ENCODE results near the gene PTRHD1.

DNA sequence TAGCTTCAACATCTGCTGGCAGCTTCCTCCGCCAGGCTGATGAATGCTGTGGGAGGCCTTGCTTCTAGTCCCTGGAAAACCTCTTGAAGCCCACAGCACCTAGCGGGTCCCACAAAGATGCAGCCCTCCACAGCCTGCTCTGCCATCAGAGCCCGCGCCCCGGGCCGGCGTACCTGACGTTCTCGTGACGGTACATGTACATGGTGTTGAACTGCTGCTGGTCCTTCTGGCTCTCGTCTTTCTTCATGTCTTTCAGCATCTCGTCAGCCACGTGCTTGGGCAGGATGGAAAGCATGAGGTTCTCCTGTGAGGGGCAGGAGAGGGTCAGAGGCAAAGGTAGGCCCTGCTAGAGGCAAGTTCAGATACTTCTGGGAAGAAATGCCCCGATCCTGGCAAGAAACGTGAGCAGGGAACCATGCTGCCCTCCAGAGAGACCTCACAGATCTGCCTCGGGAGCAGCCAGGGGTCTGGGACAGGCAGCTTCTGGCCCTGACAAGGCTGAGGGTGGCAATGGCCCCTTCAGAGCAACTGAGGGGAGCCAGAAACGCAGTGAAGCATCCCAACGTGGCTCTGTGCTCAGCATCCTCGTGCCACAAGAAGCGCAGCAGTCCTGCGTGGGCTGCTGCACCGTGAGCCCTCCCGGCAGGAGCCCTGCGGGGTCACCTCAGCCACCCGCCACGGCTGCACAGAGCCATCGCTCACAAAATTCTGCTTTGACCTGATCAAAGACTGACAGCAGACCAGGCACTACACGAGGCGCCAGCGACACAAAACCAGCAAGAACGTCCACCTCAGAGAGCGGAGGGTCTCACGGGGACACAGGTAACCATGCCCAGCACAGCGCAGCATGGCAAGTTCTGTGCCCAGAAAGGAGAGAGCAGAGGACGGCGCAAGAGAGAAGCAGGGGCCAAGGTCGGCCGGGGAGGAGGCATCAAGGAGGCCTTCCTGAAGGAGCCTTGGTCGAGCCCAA is 49.2 kb upstream of the PTRHD1 start:
- TF ChIP-seq, protein P1, sequence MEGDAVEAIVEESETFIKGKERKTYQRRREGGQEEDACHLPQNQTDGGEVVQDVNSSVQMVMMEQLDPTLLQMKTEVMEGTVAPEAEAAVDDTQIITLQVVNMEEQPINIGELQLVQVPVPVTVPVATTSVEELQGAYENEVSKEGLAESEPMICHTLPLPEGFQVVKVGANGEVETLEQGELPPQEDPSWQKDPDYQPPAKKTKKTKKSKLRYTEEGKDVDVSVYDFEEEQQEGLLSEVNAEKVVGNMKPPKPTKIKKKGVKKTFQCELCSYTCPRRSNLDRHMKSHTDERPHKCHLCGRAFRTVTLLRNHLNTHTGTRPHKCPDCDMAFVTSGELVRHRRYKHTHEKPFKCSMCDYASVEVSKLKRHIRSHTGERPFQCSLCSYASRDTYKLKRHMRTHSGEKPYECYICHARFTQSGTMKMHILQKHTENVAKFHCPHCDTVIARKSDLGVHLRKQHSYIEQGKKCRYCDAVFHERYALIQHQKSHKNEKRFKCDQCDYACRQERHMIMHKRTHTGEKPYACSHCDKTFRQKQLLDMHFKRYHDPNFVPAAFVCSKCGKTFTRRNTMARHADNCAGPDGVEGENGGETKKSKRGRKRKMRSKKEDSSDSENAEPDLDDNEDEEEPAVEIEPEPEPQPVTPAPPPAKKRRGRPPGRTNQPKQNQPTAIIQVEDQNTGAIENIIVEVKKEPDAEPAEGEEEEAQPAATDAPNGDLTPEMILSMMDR (IDR thresholded peaks at IDR 0.05): no peak
- TF ChIP-seq POLR2AphosphoS5 (IDR thresholded peaks at IDR 0.05) (no peak), EP300 (IDR thresholded peaks at IDR 0.05) (no peak)
